HEK293 (cell line): ENCODE data around the gene NR2E3.

Source experiments
- CTCF ChIA-PET: fragments of 350-600 bp; formaldehyde crosslinking; extraction: SDS; loops from one replicate; lab custom pipeline; 2021; ENCODE audit warnings: antibody characterized with exemption; lab: Yijun Ruan, JAX
- POLR2A ChIA-PET: fragments of 300-600 bp; formaldehyde crosslinking; extraction: SDS; loops from one replicate; lab custom pipeline; 2020; ENCODE audit warnings: antibody characterized with exemption, inconsistent platforms; lab: Yijun Ruan, JAX
- H3K27ac ChIP-seq: fragments of 200-500 bp; sonication (Bioruptor generic); 2 replicates; pipeline ENCODE4 v1.5.1; 2014; ENCODE audit warnings: low read depth, low read length, control low read depth, inconsistent platforms; ENCODE audit errors: extremely low read depth
- H3K36me3 ChIP-seq, 2 experiments: fragments of 200-500 bp in 1 of 2; sonication (Bioruptor generic) in 1 of 2; 1 replicate in 1 of 2; 2 replicates in 1 of 2; pipeline ENCODE4 v1.5.1; 2014 to 2017; ENCODE audit warnings: inconsistent platforms in 2 of 2, low read length in 2 of 2; ENCODE audit not compliant: control insufficient read depth in 2 of 2, insufficient read depth in 1 of 2
- H3K4me1 ChIP-seq: fragments of 200-500 bp; sonication (Bioruptor generic); 2 replicates; pipeline ENCODE4 v1.5.1; 2014; ENCODE audit warnings: mild to moderate bottlenecking, low read length, inconsistent platforms; ENCODE audit not compliant: control insufficient read depth, insufficient read depth
- H3K4me3 ChIP-seq: 2 replicates; pipeline ENCODE4 v1.5.1; 2011; ENCODE audit warnings: low read depth, mild to moderate bottlenecking, control low read depth, low read length, moderate library complexity
- H3K9me3 ChIP-seq: fragments of 200-500 bp; sonication (Bioruptor generic); 2 replicates; pipeline ENCODE4 v1.5.1; 2014; ENCODE audit warnings: low read depth, low read length, inconsistent platforms; ENCODE audit not compliant: control insufficient read depth, insufficient read depth
- ELK4 ChIP-seq: IDR thresholded peaks from 2 replicates; pipeline ENCODE4 v1.6.1; 2011; ENCODE audit warnings: mild to moderate bottlenecking, low read depth, low read length, borderline replicate concordance
- KLF16 ChIP-seq: fragments of 450-650 bp; formaldehyde crosslinking; IDR thresholded peaks from 2 replicates; pipeline ENCODE4 v1.5.1; 2017; ENCODE audit warnings: missing biosample characterization, missing genetic modification characterization
- MEIS1 ChIP-seq: sonication (generic); formaldehyde crosslinking; IDR thresholded peaks from 2 replicates; pipeline ENCODE4 v1.8.1; 2022; ENCODE audit warnings: missing genetic modification reagents, mild to moderate bottlenecking, borderline replicate concordance
- OSR2 ChIP-seq: fragments of 450-650 bp; formaldehyde crosslinking; IDR thresholded peaks from 2 replicates; pipeline ENCODE4 v1.5.1; 2016; ENCODE audit warnings: missing biosample characterization, missing genetic modification characterization
- SP7 ChIP-seq: fragments of 450-650 bp; formaldehyde crosslinking; IDR thresholded peaks from 2 replicates; pipeline ENCODE4 v1.5.1; 2016; ENCODE audit warnings: missing biosample characterization, missing genetic modification characterization
- ZBTB21 ChIP-seq: fragments of 450-650 bp; formaldehyde crosslinking; IDR thresholded peaks from 2 replicates; pipeline ENCODE4 v1.5.1; 2017; ENCODE audit warnings: missing biosample characterization, missing genetic modification characterization
- ZBTB7A ChIP-seq: fragments of 450-650 bp; formaldehyde crosslinking; IDR thresholded peaks from 2 replicates; pipeline ENCODE4 v1.5.1; 2016; ENCODE audit warnings: low read depth, missing biosample characterization, missing genetic modification characterization
- ZEB2 ChIP-seq: fragments of 450-650 bp; formaldehyde crosslinking; IDR thresholded peaks from 2 replicates; pipeline ENCODE4 v1.5.1; 2016; ENCODE audit warnings: missing biosample characterization, missing genetic modification characterization
- ZFP37 ChIP-seq: fragments of 450-650 bp; formaldehyde crosslinking; IDR thresholded peaks from 2 replicates; pipeline ENCODE4 v1.5.1; 2016; ENCODE audit warnings: missing biosample characterization, missing genetic modification characterization
- ZNF112 ChIP-seq: fragments of 450-650 bp; formaldehyde crosslinking; IDR thresholded peaks from 2 replicates; pipeline ENCODE4 v1.5.0; 2017; ENCODE audit warnings: missing biosample characterization, missing genetic modification characterization
- ZNF202 ChIP-seq: fragments of 450-650 bp; formaldehyde crosslinking; IDR thresholded peaks from 2 replicates; pipeline ENCODE4 v1.5.1; 2016; ENCODE audit warnings: missing biosample characterization, missing genetic modification characterization, borderline replicate concordance
- ZNF211 ChIP-seq: fragments of 450-650 bp; formaldehyde crosslinking; IDR thresholded peaks from 2 replicates; pipeline ENCODE4 v1.5.1; 2016; ENCODE audit warnings: low read depth, missing biosample characterization, missing genetic modification characterization
- ZNF362 ChIP-seq: fragments of 450-650 bp; formaldehyde crosslinking; IDR thresholded peaks from 2 replicates; pipeline ENCODE4 v1.5.1; 2016; ENCODE audit warnings: missing biosample characterization, missing genetic modification characterization
- ZNF555 ChIP-seq: fragments of 450-650 bp; formaldehyde crosslinking; conservative IDR thresholded peaks from 2 replicates; pipeline ENCODE4 v1.5.1; 2017; ENCODE audit warnings: missing biosample characterization, mild to moderate bottlenecking, missing genetic modification characterization, inconsistent platforms
- ZNF624 ChIP-seq: fragments of 450-650 bp; formaldehyde crosslinking; IDR thresholded peaks from 2 replicates; pipeline ENCODE4 v1.5.1; 2017; ENCODE audit warnings: missing biosample characterization, missing genetic modification characterization
- ZNF768 ChIP-seq: fragments of 450-650 bp; formaldehyde crosslinking; IDR thresholded peaks from 2 replicates; pipeline ENCODE4 v1.5.1; 2018; ENCODE audit warnings: missing biosample characterization, mild to moderate bottlenecking, missing genetic modification characterization
- ZNF777 ChIP-seq: fragments of 450-650 bp; formaldehyde crosslinking; IDR thresholded peaks from 2 replicates; pipeline ENCODE4 v1.5.1; 2017; ENCODE audit warnings: missing biosample characterization, missing genetic modification characterization, borderline replicate concordance
- TF ChIP-seq, protein P1 (sequence below): fragments of 450-650 bp; formaldehyde crosslinking; optimal IDR thresholded peaks from 2 replicates; pipeline ENCODE3; 2016; ENCODE audit warnings: missing biosample characterization, mild to moderate bottlenecking, missing genetic modification characterization
- TF ChIP-seq, protein P2 (sequence below): fragments of 450-650 bp; formaldehyde crosslinking; IDR thresholded peaks from 2 replicates; pipeline ENCODE4 v1.5.0; 2017; ENCODE audit warnings: missing biosample characterization, missing genetic modification characterization, borderline replicate concordance
- TF ChIP-seq, protein P3 (sequence below): fragments of 450-650 bp; formaldehyde crosslinking; IDR thresholded peaks from 2 replicates; pipeline ENCODE4 v1.5.1; 2017; ENCODE audit warnings: missing biosample characterization, missing genetic modification characterization

The NR2E3 gene

DNA sequence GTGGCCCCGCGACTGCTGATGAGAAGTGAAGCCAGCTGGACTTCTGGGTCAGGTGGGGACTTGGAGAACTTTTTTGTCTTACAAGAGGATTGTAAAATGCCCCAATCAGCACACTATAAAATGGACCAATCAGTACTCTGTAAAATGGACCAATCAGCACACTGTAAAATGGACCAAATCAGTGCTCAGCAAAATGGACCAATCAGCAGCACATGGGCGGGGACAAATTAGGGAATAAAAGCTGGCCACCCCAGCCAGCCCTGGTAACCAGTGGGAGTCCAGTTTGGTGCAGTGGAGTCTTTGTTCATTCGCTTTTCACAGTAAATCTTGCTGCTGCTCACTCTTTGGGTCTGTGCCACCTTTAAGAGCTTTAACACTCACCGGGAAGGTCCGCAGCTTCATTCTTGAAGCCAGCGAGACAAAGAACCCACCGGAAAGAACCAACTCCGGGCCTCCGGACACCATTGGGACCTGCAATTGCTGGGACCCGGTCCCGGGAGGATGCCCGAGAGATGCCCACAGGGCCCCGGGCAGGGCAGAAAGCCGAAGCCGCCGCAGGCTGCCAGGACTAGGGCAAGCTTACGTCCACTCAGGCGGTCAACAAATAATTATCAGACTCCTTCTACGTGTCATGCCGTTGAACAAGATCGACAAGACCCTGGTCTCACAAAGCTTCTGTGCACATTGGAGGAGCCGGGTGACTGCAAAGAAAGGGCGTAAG lies 8.3 kb upstream of the NR2E3 start:
- POLR2A ChIA-PET, result no interaction called here
- Histone ChIP-seq H3K27ac (no peak overlapping the region), H3K4me3 (no peak overlapping the region), H3K9me3 (no peaks in the 10 kb centered on the region), H3K36me3 (no peaks in the 10 kb centered on the region; a peak in 1 of 3 replicates), H3K4me1 (peaks cover 15% of the 10 kb centered on the region)
- CTCF ChIA-PET, result interaction anchor here (0.6 to 9.3 kb wide), 49 partner anchors 8 to 828 kb away, joined by 3 to 140 read pairs (median 4); partner anchors contain the start of gene NR2E3
- TF ChIP-seq, protein P1, sequence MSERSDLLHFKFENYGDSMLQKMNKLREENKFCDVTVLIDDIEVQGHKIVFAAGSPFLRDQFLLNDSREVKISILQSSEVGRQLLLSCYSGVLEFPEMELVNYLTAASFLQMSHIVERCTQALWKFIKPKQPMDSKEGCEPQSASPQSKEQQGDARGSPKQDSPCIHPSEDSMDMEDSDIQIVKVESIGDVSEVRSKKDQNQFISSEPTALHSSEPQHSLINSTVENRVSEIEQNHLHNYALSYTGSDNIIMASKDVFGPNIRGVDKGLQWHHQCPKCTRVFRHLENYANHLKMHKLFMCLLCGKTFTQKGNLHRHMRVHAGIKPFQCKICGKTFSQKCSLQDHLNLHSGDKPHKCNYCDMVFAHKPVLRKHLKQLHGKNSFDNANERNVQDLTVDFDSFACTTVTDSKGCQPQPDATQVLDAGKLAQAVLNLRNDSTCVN (tag by site-specific recombination), result no peak
- no peak for TF ChIP-seq ZNF624 (tag by site-specific recombination)
- no peak for TF ChIP-seq ZNF112 (tag by site-specific recombination)
- no peak for TF ChIP-seq ZNF555 (tag by site-specific recombination)
- TF ChIP-seq ELK4, result no peak
- TF ChIP-seq SP7 (tag by site-specific recombination), result no peak
- no peak for TF ChIP-seq ZBTB21 (tag by site-specific recombination)
- no peak for TF ChIP-seq ZNF202 (tag by site-specific recombination)
- TF ChIP-seq, protein P2, sequence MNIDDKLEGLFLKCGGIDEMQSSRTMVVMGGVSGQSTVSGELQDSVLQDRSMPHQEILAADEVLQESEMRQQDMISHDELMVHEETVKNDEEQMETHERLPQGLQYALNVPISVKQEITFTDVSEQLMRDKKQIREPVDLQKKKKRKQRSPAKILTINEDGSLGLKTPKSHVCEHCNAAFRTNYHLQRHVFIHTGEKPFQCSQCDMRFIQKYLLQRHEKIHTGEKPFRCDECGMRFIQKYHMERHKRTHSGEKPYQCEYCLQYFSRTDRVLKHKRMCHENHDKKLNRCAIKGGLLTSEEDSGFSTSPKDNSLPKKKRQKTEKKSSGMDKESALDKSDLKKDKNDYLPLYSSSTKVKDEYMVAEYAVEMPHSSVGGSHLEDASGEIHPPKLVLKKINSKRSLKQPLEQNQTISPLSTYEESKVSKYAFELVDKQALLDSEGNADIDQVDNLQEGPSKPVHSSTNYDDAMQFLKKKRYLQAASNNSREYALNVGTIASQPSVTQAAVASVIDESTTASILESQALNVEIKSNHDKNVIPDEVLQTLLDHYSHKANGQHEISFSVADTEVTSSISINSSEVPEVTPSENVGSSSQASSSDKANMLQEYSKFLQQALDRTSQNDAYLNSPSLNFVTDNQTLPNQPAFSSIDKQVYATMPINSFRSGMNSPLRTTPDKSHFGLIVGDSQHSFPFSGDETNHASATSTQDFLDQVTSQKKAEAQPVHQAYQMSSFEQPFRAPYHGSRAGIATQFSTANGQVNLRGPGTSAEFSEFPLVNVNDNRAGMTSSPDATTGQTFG, result no peak
- no peak for TF ChIP-seq ZEB2 (tag by site-specific recombination)
- no peak for TF ChIP-seq OSR2 (tag by site-specific recombination)
- TF ChIP-seq ZNF211, result no peak
- TF ChIP-seq ZNF362, result no peak
- TF ChIP-seq ZNF768, result no peak
- TF ChIP-seq KLF16 (tag by site-specific recombination), result no peak
- no peak for TF ChIP-seq MEIS1 (CRISPR knock-in tag)
- TF ChIP-seq ZBTB7A (tag by site-specific recombination), result no peak
- TF ChIP-seq ZFP37 (tag by site-specific recombination), result no peak
- TF ChIP-seq, protein P3, sequence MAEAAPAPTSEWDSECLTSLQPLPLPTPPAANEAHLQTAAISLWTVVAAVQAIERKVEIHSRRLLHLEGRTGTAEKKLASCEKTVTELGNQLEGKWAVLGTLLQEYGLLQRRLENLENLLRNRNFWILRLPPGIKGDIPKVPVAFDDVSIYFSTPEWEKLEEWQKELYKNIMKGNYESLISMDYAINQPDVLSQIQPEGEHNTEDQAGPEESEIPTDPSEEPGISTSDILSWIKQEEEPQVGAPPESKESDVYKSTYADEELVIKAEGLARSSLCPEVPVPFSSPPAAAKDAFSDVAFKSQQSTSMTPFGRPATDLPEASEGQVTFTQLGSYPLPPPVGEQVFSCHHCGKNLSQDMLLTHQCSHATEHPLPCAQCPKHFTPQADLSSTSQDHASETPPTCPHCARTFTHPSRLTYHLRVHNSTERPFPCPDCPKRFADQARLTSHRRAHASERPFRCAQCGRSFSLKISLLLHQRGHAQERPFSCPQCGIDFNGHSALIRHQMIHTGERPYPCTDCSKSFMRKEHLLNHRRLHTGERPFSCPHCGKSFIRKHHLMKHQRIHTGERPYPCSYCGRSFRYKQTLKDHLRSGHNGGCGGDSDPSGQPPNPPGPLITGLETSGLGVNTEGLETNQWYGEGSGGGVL (tag by site-specific recombination), result no peak
- TF ChIP-seq ZNF777 (tag by site-specific recombination), result no peak
